NOMO-1 treated with DMSO at 0.1 percent for 48 hours (cell line): Measurements from ENCODE around the gene ICAM5.

Source experiments
- DNase-seq: peaks from one replicate; lab custom pipeline; 2025; ENCODE audit not compliant: unreplicated experiment; lab: John Stamatoyannopoulos, UW

The ICAM5 gene

GRCh38 chr19:10291554-10292205, 1.9 kb downstream of the ICAM5 start:
- DNase-seq, result no peak

- DNase-seq, result peak; percentile 30
Measured at GRCh38 chr19:10292206-10292788, 2.5 kb downstream of the ICAM5 start.

DNA sequence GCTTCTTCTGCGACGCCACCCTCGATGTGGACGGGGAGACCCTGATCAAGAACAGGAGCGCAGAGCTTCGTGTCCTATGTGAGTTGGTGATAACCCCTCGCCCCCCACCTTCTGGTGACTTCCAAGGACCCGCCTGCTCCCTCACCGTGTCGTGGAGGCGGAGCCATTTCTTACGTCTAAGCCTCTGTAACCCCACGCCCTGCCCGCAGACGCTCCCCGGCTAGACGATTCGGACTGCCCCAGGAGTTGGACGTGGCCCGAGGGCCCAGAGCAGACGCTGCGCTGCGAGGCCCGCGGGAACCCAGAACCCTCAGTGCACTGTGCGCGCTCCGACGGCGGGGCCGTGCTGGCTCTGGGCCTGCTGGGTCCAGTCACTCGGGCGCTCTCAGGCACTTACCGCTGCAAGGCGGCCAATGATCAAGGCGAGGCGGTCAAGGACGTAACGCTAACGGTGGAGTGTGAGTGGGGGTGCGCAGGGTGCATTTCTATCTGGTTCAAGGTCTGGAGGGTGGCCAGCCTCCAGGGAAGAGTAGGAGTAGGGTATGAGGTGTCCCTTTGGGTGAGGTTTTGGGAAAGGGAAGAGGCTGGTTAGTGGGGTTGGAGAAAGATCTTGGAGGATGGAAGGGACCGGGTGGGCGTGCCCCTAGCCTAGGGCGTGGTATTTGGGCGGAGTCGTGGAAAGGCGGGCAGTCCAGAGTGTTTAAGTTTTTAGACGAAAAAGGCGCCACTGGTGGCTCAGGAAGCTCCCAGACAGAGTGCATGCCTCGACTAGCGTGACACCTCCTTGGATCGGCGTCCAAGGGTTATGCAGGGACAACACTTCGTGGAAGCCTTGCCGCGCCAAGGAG, 3.3 kb downstream of the ICAM5 start:
- DNase-seq, result no peak

DNA sequence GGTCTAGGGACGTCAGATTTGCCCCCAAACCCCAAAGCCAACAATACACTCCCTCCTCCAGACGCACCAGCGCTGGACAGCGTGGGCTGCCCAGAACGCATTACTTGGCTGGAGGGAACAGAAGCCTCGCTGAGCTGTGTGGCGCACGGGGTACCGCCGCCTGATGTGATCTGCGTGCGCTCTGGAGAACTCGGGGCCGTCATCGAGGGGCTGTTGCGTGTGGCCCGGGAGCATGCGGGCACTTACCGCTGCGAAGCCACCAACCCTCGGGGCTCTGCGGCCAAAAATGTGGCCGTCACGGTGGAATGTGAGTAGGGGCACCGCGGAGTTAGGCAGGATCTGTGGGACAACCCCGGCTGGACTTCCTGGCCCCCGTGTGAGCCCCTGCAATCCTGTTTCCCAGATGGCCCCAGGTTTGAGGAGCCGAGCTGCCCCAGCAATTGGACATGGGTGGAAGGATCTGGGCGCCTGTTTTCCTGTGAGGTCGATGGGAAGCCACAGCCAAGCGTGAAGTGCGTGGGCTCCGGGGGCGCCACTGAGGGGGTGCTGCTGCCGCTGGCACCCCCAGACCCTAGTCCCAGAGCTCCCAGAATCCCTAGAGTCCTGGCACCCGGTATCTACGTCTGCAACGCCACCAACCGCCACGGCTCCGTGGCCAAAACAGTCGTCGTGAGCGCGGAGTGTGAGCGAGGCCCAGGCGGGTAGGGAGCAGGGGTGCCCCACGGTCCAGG, 4.0 kb downstream of the ICAM5 start:
- no peak for DNase-seq

GRCh38 chr19:10294368-10294697, 4.6 kb downstream of the ICAM5 start:
- no peak for DNase-seq

GRCh38 chr19:10295305-10295846, 5.6 kb downstream of the ICAM5 start:
- DNase-seq, result peak; percentile 52

GRCh38 chr19:10295847-10296591, 6.3 kb downstream of the ICAM5 start:
- DNase-seq, result no peak

DNA sequence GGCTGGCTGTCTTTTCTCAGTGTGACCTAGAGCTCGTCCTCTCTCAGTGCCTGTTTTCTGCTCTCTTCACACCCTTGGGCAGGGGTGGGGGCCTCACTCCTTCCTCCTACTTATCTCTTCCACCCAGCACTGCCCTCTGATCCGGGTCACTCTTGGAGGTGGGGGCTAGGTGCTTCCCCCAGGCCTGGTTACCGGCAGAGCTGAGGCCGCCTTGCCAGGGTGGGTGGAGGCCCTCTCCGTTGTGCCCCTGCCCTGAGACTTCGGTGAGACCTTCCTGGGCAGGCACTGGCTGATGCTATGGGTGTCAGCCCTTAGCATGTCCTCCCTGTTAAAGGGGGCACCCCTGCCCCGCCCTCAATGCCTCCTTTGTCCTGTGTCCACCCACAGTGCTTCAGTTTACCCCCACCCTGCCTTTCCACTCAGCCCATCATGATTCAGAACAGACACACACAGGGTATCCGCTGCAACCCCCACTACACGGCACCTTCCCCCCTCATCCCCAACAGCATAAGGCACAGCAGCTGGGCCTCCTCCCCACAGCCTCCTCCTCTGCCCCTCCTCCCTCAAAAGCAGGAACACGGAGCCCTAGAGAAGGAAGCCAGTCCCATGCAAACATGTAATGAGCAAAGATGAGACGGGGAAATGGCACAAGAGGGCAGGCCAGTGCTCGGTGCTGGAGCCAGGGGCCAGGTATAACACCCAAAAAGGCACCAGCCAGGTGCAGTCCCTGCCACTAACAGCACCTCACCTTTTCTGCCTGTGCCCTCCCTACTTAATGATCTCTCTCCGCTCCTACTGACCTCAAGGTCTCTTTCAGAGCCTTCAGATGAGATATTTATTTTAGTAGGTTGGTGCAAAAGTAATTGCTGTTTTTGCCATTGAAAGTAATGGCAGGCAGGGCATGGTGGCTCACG, 10.1 kb downstream of the ICAM5 start:
- DNase-seq, result peak; percentile 28

- peak; percentile 18 for DNase-seq
Measured at GRCh38 chr19:10305139-10305806, 15.5 kb downstream of the ICAM5 start.

DNA sequence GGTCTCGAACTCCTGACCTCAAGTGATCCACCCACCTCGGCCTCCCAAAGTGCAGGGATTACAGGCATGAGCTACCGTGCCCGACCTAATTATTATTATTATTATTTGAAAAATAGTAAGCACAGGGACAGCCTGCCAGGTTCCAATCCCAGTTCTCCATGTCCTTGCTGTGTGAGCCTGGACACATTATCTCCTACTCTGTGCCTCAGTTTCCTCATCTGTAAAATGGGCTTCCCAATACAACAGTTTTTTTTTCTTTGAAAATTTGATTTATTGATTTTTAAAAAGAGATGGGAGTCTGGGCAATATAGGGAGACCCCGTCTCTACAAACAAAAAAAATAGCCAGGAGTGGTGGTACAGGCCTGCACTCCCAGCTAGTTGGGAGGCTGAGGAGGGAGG, 16.6 kb downstream of the ICAM5 start:
- no peak for DNase-seq

DNA sequence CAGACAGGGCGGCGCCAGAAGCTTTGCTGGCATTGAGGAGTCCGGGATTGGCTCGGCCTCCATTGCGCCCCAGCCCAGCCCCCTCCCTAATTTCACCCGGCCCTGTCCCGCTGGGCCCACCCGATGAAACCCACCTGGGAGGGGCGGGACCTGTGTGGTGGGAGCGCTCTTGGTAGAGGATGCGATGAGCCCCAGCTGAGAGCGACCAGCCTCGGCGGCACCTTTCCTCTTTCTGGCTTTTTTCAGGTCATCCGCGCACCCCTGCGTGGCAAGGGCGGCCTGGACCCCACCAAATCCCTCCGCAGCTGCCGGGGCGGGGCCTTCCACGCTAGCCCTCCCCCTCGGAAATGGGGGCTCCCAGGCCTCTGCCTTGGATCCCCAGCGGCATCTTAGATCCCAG, 19.7 kb downstream of the ICAM5 start, which contains the start of gene ZGLP1:
Gene ZGLP1 (minus strand): TSS at position 393 of the 400 bp plus-strand sequence.
- no peak for DNase-seq

GRCh38 chr19:10315335-10316214, 25.8 kb downstream of the ICAM5 start, which contains the start of gene FDX2:
TSS of gene FDX2 (minus strand) at chr19:10316015. CDS start at chr19:10315996, 19 bp downstream.
- peak; percentile 64 for DNase-seq

DNA sequence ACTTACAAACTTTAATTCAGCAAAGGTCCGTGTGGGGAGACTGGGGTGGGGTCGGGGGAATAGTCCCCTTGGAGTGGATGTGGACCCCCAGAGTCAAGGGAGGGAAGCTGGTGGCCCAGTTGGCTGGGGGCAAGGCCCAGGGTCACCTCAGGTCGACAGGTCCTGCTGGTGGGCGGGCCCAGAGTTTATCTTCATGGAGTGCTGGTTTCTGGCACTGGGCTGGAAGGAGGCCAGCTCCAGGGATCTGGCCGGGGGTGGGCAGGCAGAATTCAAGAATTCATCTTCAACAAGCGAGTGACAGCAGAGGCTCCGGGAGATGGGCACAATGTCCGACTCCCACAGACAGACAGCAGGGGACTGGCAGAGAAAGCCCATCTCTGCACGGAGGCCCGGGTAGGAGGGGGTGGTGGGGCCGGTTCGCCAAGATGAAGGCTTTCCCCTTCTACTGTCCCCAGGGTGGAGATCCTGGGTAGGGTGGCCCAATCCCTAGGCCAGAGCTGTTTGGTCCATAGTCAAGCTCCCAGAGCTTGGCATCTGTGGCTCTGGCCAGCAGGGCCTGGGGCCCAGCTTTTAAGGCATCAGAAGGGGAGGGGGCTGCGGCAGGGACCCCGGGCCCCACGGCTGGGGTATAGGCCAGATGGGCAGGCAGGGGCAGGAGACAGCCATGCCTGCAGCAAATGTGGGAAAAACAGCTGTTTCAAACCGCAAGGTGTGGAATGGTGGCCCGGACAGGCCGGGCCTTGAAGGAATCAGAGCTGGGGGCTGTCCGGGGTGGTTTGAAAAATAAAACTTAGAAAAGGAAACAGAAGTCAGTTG, 26.7 kb downstream of the ICAM5 start:
- DNase-seq, result no peak

GRCh38 chr19:10317045-10317856, 27.5 kb downstream of the ICAM5 start:
- no peak for DNase-seq

DNA sequence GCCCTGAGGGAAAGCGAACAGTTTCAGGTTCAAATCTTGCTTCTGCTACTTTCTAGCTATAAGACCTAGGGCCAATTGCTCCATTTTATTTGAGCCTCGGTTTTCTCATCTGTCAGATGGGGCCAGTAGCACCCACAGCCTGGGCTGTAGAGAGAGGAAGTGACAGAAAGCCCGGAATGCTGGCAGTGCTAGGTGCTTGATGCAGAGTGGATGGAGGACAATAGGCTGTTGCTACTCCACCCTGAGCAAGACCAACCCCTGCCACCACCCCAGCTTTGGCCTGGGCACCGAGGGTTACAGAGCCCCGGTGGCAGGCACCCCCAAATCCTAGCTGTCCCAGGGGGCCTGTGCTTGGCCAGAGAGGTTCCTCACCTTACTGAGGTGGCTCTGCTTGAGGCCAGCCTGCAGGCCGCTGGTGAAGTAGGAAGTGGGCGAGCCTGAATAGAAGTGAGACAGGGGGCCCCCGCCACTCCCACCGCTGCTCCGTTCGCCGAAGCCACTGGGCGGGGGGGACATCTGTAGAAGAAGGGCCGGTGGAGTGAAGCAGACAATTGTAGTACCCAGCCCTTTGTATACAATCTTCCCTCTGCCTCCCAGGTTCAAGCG, 28.2 kb downstream of the ICAM5 start:
- no peak for DNase-seq
